SK-N-SH (cell line): ENCODE results near the gene SCNM1. TPM values are rescaled to one million over a fixed set of nuclear protein-coding genes. Genes with fewer than 3 reads are reported as not detected.

Experiments used
- ELF1 ChIP-seq: IDR thresholded peaks from 2 replicates; pipeline ENCODE4 v1.4.0; 2012
- EZH2phosphoT487 ChIP-seq: fragments of 200-600 bp; sonication (generic); IDR thresholded peaks from 2 replicates; pipeline ENCODE4 v1.6.1; 2017; ENCODE audit warnings: low read depth, mixed run types, mild to moderate bottlenecking, antibody characterized with exemption, moderate library complexity, borderline replicate concordance
- FOSL2 ChIP-seq: IDR thresholded peaks from 2 replicates; pipeline ENCODE4 v1.4.0; 2012; ENCODE audit warnings: low read depth, mild to moderate bottlenecking, moderate library complexity, borderline replicate concordance
- GABPA ChIP-seq: IDR thresholded peaks from 2 replicates; pipeline ENCODE4 v1.4.0; 2012; ENCODE audit warnings: low read depth, mild to moderate bottlenecking
- GATA2 ChIP-seq: sonication (generic); formaldehyde crosslinking; IDR thresholded peaks from 2 replicates; pipeline ENCODE4 v1.5.0; 2020; ENCODE audit warnings: mild to moderate bottlenecking, missing genetic modification reagents
- MEF2A ChIP-seq: IDR thresholded peaks from 2 replicates; pipeline ENCODE4 v1.4.0; 2012; ENCODE audit warnings: low read depth, borderline replicate concordance
- MXI1 ChIP-seq: IDR thresholded peaks from 2 replicates; pipeline ENCODE4 v1.6.1; 2012; ENCODE audit warnings: mild to moderate bottlenecking, low read depth, low read length, improper control_type of control experiment
- NFIC ChIP-seq: IDR thresholded peaks from 2 replicates; pipeline ENCODE4 v1.4.0; 2012; ENCODE audit warnings: borderline replicate concordance
- NRF1 ChIP-seq: IDR thresholded peaks from 2 replicates; pipeline ENCODE4 v1.6.1; 2012; ENCODE audit warnings: low read depth, mild to moderate bottlenecking, low read length
- POLR2AphosphoS5 ChIP-seq: IDR thresholded peaks from 2 replicates; pipeline ENCODE4 v1.6.1; 2012; ENCODE audit warnings: low read depth, low read length
- RAD21 ChIP-seq: IDR thresholded peaks from 2 replicates; pipeline ENCODE4 v1.6.1; 2012; ENCODE audit warnings: mild to moderate bottlenecking, low read length
- RCOR1 ChIP-seq: fragments of 150-350 bp; IDR thresholded peaks from 2 replicates; pipeline ENCODE4 v1.6.1; 2017; ENCODE audit warnings: antibody characterized with exemption, low read length
- RFX5 ChIP-seq: IDR thresholded peaks from 2 replicates; pipeline ENCODE4 v1.6.1; 2012; ENCODE audit warnings: mild to moderate bottlenecking, improper control_type of control experiment, low read length
- SIN3A ChIP-seq: IDR thresholded peaks from 2 replicates; pipeline ENCODE4 v1.6.1; 2012; ENCODE audit warnings: low read depth, mild to moderate bottlenecking, low read length, moderate library complexity, borderline replicate concordance
- SMC3 ChIP-seq: IDR thresholded peaks from 2 replicates; pipeline ENCODE4 v1.6.1; 2012; ENCODE audit warnings: low read depth, low read length, improper control_type of control experiment
- TCF12 ChIP-seq: IDR thresholded peaks from 2 replicates; pipeline ENCODE4 v1.4.0; 2012
- polyA plus RNA-seq, 3 experiments: library from polyadenylated mRNA; depleted of rRNA; stranded (reverse); fragments of >200 nt; gene quantifications; 2 replicates each; pipeline ENCODE4 v1.2.3, GENCODE V29; 2012
- TF ChIP-seq, protein P1 (sequence below): IDR thresholded peaks from 2 replicates; pipeline ENCODE4 v1.6.1; 2012; ENCODE audit warnings: mild to moderate bottlenecking, low read depth, low read length, moderate library complexity
- TF ChIP-seq, protein P2 (sequence below): fragments of 200-600 bp; sonication (generic); IDR thresholded peaks from 2 replicates; pipeline ENCODE4 v1.6.1; 2017; ENCODE audit warnings: antibody characterized with exemption, mild to moderate bottlenecking, moderate library complexity
- TF ChIP-seq, protein P3 (sequence below): IDR thresholded peaks from 2 replicates; pipeline ENCODE4 v1.4.0; 2012; ENCODE audit warnings: low read depth
- TF ChIP-seq, protein P4 (sequence below): IDR thresholded peaks from 2 replicates; pipeline ENCODE4; 2012
- TF ChIP-seq, protein P5 (sequence below): fragments of 150-350 bp; IDR thresholded peaks from 2 replicates; pipeline ENCODE4 v1.6.1; 2017; ENCODE audit warnings: antibody characterized with exemption, low read length, low read depth, borderline replicate concordance
- TF ChIP-seq, protein P6 (sequence below): fragments of 150-350 bp; IDR thresholded peaks from 2 replicates; pipeline ENCODE4 v1.6.1; 2016; ENCODE audit warnings: mild to moderate bottlenecking, low read depth, low read length

Gene SCNM1
- polyA plus RNA-seq, 1 of the 3 experiments (the other 2 are of a cell fraction), result 27.8 TPM

DNA sequence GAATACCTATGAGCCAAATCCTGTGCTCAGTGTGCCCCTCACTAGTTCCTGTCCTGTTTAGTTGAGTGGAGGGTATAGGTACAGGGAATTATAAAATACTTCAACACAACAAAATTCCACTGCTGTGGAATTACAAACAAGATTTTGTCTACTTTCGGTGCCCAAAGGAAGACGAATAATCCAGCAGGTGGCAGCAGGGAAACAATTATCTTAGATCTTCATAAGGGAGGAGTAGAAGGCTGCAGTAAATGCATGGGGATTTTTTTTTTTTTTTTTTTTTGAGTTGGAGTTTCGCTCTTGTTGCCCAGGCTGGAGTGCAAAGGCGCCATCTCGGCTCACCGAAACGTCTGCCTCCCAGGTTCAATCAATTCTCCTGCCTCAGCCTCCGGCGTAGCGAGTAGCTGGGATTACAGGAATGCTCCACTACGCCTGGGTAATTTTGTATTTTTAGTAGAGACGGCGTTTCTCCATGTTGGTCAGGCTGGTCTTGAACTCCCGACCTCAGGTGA is 30.4 kb downstream of the SCNM1 start (continued):
- TF ChIP-seq, protein P1, sequence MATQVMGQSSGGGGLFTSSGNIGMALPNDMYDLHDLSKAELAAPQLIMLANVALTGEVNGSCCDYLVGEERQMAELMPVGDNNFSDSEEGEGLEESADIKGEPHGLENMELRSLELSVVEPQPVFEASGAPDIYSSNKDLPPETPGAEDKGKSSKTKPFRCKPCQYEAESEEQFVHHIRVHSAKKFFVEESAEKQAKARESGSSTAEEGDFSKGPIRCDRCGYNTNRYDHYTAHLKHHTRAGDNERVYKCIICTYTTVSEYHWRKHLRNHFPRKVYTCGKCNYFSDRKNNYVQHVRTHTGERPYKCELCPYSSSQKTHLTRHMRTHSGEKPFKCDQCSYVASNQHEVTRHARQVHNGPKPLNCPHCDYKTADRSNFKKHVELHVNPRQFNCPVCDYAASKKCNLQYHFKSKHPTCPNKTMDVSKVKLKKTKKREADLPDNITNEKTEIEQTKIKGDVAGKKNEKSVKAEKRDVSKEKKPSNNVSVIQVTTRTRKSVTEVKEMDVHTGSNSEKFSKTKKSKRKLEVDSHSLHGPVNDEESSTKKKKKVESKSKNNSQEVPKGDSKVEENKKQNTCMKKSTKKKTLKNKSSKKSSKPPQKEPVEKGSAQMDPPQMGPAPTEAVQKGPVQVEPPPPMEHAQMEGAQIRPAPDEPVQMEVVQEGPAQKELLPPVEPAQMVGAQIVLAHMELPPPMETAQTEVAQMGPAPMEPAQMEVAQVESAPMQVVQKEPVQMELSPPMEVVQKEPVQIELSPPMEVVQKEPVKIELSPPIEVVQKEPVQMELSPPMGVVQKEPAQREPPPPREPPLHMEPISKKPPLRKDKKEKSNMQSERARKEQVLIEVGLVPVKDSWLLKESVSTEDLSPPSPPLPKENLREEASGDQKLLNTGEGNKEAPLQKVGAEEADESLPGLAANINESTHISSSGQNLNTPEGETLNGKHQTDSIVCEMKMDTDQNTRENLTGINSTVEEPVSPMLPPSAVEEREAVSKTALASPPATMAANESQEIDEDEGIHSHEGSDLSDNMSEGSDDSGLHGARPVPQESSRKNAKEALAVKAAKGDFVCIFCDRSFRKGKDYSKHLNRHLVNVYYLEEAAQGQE, result no peak
- TF ChIP-seq SMC3 (peak; percentile 60), NRF1 (no peak), POLR2AphosphoS5 (no peak), SIN3A (no peak), EZH2phosphoT487 (no peak), RAD21 (peak; percentile 66), FOSL2 (no peak), ELF1 (no peak), RFX5 (no peak), RCOR1 (peak; percentile 58; the same call in 1 of the 2 replicates), NFIC (no peak), GATA2 (peak; percentile 72), TCF12 (no peak), GABPA (no peak), MEF2A (no peak), MXI1 (no peak)
- TF ChIP-seq, protein P2, sequence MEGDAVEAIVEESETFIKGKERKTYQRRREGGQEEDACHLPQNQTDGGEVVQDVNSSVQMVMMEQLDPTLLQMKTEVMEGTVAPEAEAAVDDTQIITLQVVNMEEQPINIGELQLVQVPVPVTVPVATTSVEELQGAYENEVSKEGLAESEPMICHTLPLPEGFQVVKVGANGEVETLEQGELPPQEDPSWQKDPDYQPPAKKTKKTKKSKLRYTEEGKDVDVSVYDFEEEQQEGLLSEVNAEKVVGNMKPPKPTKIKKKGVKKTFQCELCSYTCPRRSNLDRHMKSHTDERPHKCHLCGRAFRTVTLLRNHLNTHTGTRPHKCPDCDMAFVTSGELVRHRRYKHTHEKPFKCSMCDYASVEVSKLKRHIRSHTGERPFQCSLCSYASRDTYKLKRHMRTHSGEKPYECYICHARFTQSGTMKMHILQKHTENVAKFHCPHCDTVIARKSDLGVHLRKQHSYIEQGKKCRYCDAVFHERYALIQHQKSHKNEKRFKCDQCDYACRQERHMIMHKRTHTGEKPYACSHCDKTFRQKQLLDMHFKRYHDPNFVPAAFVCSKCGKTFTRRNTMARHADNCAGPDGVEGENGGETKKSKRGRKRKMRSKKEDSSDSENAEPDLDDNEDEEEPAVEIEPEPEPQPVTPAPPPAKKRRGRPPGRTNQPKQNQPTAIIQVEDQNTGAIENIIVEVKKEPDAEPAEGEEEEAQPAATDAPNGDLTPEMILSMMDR, result peak; percentile 79
- TF ChIP-seq, protein P3, sequence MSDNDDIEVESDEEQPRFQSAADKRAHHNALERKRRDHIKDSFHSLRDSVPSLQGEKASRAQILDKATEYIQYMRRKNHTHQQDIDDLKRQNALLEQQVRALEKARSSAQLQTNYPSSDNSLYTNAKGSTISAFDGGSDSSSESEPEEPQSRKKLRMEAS, result peak; percentile 17; the same call in 1 of the 2 replicates
- TF ChIP-seq, protein P4, sequence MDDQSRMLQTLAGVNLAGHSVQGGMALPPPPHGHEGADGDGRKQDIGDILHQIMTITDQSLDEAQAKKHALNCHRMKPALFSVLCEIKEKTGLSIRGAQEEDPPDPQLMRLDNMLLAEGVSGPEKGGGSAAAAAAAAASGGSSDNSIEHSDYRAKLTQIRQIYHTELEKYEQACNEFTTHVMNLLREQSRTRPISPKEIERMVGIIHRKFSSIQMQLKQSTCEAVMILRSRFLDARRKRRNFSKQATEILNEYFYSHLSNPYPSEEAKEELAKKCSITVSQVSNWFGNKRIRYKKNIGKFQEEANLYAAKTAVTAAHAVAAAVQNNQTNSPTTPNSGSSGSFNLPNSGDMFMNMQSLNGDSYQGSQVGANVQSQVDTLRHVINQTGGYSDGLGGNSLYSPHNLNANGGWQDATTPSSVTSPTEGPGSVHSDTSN, result no peak
- TF ChIP-seq, protein P5, sequence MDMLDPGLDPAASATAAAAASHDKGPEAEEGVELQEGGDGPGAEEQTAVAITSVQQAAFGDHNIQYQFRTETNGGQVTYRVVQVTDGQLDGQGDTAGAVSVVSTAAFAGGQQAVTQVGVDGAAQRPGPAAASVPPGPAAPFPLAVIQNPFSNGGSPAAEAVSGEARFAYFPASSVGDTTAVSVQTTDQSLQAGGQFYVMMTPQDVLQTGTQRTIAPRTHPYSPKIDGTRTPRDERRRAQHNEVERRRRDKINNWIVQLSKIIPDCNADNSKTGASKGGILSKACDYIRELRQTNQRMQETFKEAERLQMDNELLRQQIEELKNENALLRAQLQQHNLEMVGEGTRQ, result no peak
- TF ChIP-seq, protein P6, sequence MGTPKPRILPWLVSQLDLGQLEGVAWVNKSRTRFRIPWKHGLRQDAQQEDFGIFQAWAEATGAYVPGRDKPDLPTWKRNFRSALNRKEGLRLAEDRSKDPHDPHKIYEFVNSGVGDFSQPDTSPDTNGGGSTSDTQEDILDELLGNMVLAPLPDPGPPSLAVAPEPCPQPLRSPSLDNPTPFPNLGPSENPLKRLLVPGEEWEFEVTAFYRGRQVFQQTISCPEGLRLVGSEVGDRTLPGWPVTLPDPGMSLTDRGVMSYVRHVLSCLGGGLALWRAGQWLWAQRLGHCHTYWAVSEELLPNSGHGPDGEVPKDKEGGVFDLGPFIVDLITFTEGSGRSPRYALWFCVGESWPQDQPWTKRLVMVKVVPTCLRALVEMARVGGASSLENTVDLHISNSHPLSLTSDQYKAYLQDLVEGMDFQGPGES, result no peak
- TF ChIP-seq, all 33 proteins: peak for 7
